ENCODE measurements around the gene TRIM17.

The TRIM17 gene

GRCh38 chr1:228372183-228373003 lies 44.3 kb downstream of the TRIM17 start (continued):
- TF ChIP-seq ZNF521 (tag by site-specific recombination; IDR thresholded peaks at IDR 0.05): no peak
- no peak for TF ChIP-seq ZNF202 (tag by site-specific recombination; IDR thresholded peaks at IDR 0.05; ENCODE audit: borderline replicate concordance)
- no peak for TF ChIP-seq ZNF629 (tag by site-specific recombination; IDR thresholded peaks at IDR 0.05)
- TF ChIP-seq, protein P1, sequence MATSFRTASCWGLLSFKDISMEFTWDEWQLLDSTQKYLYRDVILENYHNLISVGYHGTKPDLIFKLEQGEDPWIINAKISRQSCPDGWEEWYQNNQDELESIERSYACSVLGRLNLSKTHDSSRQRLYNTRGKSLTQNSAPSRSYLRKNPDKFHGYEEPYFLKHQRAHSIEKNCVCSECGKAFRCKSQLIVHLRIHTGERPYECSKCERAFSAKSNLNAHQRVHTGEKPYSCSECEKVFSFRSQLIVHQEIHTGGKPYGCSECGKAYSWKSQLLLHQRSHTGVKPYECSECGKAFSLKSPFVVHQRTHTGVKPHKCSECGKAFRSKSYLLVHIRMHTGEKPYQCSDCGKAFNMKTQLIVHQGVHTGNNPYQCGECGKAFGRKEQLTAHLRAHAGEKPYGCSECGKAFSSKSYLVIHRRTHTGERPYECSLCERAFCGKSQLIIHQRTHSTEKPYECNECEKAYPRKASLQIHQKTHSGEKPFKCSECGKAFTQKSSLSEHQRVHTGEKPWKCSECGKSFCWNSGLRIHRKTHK (tag by site-specific recombination; IDR thresholded peaks at IDR 0.05): no peak
- no peak for TF ChIP-seq ZNF37A (tag by site-specific recombination; IDR thresholded peaks at IDR 0.05)
- no peak for TF ChIP-seq FEZF1 (tag by site-specific recombination; IDR thresholded peaks at IDR 0.05)
- no peak for TF ChIP-seq ZNF792 (tag by site-specific recombination; IDR thresholded peaks at IDR 0.05)
- no peak for TF ChIP-seq ZNF311 (tag by site-specific recombination; IDR thresholded peaks at IDR 0.05; ENCODE audit: borderline replicate concordance)
- TF ChIP-seq MZF1 (tag by site-specific recombination; IDR thresholded peaks at IDR 0.05; ENCODE audit: borderline replicate concordance): no peak
- TF ChIP-seq ZNF157 (tag by site-specific recombination; IDR thresholded peaks at IDR 0.05): no peak
- no peak for TF ChIP-seq ZNF624 (tag by site-specific recombination; IDR thresholded peaks at IDR 0.05)
- TF ChIP-seq, protein P2, sequence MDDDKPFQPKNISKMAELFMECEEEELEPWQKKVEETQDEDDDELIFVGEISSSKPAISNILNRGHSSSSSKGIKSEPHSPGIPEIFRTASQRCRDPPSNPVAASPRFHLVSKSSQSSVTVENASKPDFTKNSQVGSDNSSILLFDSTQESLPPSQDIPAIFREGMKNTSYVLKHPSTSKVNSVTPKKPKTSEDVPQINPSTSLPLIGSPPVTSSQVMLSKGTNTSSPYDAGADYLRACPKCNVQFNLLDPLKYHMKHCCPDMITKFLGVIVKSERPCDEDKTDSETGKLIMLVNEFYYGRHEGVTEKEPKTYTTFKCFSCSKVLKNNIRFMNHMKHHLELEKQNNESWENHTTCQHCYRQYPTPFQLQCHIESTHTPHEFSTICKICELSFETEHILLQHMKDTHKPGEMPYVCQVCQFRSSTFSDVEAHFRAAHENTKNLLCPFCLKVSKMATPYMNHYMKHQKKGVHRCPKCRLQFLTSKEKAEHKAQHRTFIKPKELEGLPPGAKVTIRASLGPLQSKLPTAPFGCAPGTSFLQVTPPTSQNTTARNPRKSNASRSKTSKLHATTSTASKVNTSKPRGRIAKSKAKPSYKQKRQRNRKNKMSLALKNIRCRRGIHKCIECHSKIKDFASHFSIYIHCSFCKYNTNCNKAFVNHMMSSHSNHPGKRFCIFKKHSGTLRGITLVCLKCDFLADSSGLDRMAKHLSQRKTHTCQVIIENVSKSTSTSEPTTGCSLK (tag by site-specific recombination; IDR thresholded peaks at IDR 0.05): no peak
- TF ChIP-seq EGR2 (tag by site-specific recombination; IDR thresholded peaks at IDR 0.05; ENCODE audit: low read depth): peak; percentile 50; the same call in 1 of the 2 replicates
- TF ChIP-seq, protein P3, sequence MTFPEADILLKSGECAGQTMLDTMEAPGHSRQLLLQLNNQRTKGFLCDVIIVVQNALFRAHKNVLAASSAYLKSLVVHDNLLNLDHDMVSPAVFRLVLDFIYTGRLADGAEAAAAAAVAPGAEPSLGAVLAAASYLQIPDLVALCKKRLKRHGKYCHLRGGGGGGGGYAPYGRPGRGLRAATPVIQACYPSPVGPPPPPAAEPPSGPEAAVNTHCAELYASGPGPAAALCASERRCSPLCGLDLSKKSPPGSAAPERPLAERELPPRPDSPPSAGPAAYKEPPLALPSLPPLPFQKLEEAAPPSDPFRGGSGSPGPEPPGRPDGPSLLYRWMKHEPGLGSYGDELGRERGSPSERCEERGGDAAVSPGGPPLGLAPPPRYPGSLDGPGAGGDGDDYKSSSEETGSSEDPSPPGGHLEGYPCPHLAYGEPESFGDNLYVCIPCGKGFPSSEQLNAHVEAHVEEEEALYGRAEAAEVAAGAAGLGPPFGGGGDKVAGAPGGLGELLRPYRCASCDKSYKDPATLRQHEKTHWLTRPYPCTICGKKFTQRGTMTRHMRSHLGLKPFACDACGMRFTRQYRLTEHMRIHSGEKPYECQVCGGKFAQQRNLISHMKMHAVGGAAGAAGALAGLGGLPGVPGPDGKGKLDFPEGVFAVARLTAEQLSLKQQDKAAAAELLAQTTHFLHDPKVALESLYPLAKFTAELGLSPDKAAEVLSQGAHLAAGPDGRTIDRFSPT (tag by site-specific recombination; IDR thresholded peaks at IDR 0.05): 0 out of 2 replicates have a peak, but pooled peaks have one; percentile 12
- no peak for TF ChIP-seq ZNF175 (tag by site-specific recombination; IDR thresholded peaks at IDR 0.05)
- TF ChIP-seq ZNF701 (tag by site-specific recombination; IDR thresholded peaks at IDR 0.05): no peak
- TF ChIP-seq ZNF561 (tag by site-specific recombination; IDR thresholded peaks at IDR 0.05; ENCODE audit: borderline replicate concordance): no peak

GRCh38 chr1:228371741-228372182 lies 44.9 kb downstream of the TRIM17 start:
- TF ChIP-seq ZIC2 (tag by site-specific recombination; IDR thresholded peaks at IDR 0.05) (peak; percentile 42), PATZ1 (tag by site-specific recombination; IDR thresholded peaks at IDR 0.05) (peak; percentile 54; the same call in 1 of the 2 replicates), GLIS2 (tag by site-specific recombination; IDR thresholded peaks at IDR 0.05) (peak; percentile 91), GLIS1 (tag by site-specific recombination; IDR thresholded peaks at IDR 0.05) (peak; percentile 99), ZSCAN23 (tag by site-specific recombination; IDR thresholded peaks at IDR 0.05) (no peak)
- H3K36me3 ChIP-seq (ENCODE audit: control insufficient read depth in 2 of 2, insufficient read depth in 1 of 2, low read length in 2 of 2): no peaks in the 10 kb centered on the region
- ChIA-PET CTCF (no interaction called here), POLR2A (no interaction called here)
- no peak overlapping the region for H3K27ac ChIP-seq (ENCODE audit: extremely low read depth, low read depth, low read length)
- no peaks in the 10 kb centered on the region for H3K4me1 ChIP-seq (ENCODE audit: control insufficient read depth, insufficient read depth, low read length)
- H3K9me3 ChIP-seq (ENCODE audit: control insufficient read depth, insufficient read depth, low read depth, low read length): no peaks in the 10 kb centered on the region
- no peak overlapping the region for H3K4me3 ChIP-seq (ENCODE audit: low read depth, low read length)

Measured in HEK293 (cell line).